Glomerular visceral epithelial cell (primary cell): ENCODE measurements around the gene ITGA1.
"Not testable (repeated sequence)": the region's sequence is repeated elsewhere in the genome, so short reads cannot be mapped to it uniquely, and the experiment has no call there.

Experiments
- DNase-seq: peaks from one replicate; pipeline ENCODE4 v3.0.0-alpha.2; 2016; ENCODE audit errors: extremely low spot score

Gene ITGA1

DNA sequence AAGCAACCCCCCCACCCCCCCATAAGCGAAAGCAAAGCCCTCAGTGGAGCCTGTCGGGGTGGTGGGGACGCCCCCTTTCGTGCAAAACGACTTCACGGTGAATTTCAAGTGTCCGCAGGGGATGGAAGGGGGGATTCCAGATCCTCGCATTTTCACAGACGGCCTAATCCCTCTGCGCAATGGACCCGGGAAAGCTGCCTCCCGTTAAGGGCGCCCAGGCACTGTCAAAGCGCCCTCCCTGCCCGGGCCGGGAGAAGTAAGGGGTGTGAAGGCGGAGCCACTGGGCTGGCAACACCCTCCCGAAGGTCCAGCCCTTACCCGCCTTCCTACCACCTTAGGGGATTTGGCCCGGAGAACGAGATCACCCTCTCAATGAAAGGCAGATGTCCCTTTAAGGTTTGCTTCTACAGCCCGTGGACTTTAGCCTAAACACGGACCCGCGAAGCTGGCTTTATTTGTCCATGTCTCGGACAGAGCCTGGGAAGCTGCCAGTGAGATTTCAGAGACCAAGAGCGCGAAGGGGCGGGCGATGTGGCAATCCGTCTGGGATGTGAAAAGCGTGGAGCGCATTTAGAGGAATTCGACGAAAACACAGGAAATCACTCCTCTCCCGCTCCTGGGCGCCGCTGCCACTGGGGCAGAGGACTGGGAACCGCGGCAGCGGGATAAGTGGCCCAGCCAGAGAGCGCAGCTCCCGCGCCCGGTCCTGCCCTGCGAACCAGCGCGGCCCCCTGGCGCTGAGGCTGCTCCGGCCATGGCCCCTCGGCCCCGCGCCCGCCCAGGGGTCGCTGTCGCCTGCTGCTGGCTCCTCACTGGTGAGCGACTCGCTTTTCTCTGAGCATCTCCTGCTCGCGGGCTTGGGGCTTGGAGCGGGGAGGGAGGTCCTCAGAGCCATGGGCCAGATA is at the start of gene ITGA1, which contains the start of gene PELO:
TSS of gene ITGA1 (plus strand) at position 317 of the 905 bp plus-strand sequence. CDS start at position 755, 438 bp downstream.
TSS of gene PELO (plus strand) at position 317 of the 905 bp plus-strand sequence. CDS start 12,479 bp downstream, outside the sequence.
- peak; percentile 82 for DNase-seq

- DNase-seq, result no peak
Observed at GRCh38 chr5:52738095-52738506, 49.6 kb upstream of the ITGA1 start.

- DNase-seq, result no peak
Observed at GRCh38 chr5:52740007-52740406, 47.7 kb upstream of the ITGA1 start.

DNA sequence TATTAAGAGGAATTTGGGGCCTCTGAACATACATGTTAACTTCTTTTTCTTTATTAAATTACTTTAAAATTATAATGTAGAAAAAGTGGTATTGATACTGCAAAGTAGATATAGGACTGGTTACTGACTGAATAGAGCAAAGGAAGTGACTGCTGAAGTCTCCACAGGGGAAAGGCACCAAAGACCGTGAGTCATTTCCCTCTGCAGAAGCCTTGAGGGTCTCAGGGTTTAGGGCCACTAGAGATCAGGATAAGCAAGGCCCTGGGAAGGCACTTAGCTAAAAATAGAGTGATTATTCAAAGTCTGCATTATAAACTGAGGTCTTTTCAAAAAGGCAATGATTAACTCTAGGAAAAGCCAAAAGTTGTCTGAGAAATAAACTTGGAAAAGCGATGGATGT is 44.7 kb upstream of the ITGA1 start:
- no peak for DNase-seq

GRCh38 chr5:52743529-52743928 is 44.2 kb upstream of the ITGA1 start:
- DNase-seq, result no peak

- DNase-seq, result peak; percentile 2
Observed at GRCh38 chr5:52743970-52744369, 43.7 kb upstream of the ITGA1 start.

DNA sequence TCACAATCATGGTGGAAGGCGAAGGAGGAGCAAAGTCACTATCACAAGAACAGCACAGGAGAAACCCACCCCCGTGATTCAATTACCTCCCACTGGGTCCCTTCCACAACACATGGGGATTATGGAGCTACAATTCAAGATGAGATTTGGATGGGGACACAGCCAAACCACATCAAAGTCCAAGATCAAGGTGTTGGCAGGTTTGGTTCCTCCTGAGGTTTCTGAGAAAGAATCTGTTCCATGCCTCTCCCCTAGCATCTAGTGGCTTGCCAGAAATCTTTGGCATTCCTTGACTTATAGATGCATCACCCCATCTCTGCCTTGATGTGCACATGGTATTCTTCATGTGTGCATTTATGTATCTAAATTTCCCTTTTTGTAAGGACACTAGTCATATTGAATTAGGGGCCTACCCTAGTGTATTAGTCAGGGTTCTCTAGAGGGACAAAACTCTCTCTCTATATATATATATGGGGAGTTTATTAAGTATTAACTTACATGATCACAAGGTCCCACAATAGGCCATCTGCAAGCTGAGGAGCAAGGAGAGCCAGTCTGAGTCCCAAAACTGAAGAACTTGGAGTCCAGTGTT is 42.8 kb upstream of the ITGA1 start:
- not testable (repeated sequence) for DNase-seq

- no peak for DNase-seq
Observed at GRCh38 chr5:52746539-52746938, 41.2 kb upstream of the ITGA1 start.

- DNase-seq, result no peak
Observed at GRCh38 chr5:52748590-52748989, 39.1 kb upstream of the ITGA1 start.

GRCh38 chr5:52749666-52750065 is 38.0 kb upstream of the ITGA1 start:
- DNase-seq, result no peak

GRCh38 chr5:52751137-52751536 is 36.6 kb upstream of the ITGA1 start:
- DNase-seq, result no peak

DNA sequence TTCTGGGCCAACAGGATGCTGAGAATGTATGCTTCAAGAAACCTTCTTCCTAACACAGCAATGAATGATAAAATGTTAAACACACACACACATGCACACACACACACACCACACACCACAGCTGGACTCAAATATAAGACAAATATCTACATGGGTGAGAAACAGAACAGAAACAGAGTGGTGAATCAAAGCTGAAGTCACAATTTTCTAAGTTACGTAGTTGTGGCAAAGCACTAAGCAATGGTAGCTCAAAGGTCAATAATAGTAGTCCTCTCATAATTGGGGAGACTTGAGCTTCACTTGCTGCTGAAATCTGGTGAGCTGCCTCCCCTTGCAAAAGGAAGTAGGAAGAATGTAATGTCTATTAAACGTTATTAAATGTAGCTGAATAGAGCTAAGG is 33.7 kb upstream of the ITGA1 start:
- no peak for DNase-seq

- DNase-seq, result no peak
Observed at GRCh38 chr5:52757527-52757926, 30.2 kb upstream of the ITGA1 start.

- DNase-seq, result no peak
Observed at GRCh38 chr5:52758014-52758413, 29.7 kb upstream of the ITGA1 start.

DNA sequence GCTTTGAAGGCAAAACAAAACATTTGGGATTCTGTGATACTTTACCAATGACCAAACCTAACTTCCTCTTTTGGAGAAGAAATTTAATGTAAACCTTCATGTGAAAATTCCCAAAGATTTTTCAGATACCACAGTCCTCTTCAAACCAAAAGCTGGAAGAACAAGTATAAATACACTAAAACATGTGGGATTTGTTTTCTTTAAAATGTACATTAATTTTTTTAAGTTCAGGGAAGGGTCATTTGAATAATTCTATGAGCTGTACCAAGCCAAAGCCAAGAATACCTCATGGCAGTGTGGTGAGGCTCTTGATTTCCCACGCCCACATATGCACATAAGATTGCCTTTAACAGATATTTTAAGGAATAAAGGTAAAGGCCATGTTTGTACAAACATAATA is 28.4 kb upstream of the ITGA1 start:
- no peak for DNase-seq

DNA sequence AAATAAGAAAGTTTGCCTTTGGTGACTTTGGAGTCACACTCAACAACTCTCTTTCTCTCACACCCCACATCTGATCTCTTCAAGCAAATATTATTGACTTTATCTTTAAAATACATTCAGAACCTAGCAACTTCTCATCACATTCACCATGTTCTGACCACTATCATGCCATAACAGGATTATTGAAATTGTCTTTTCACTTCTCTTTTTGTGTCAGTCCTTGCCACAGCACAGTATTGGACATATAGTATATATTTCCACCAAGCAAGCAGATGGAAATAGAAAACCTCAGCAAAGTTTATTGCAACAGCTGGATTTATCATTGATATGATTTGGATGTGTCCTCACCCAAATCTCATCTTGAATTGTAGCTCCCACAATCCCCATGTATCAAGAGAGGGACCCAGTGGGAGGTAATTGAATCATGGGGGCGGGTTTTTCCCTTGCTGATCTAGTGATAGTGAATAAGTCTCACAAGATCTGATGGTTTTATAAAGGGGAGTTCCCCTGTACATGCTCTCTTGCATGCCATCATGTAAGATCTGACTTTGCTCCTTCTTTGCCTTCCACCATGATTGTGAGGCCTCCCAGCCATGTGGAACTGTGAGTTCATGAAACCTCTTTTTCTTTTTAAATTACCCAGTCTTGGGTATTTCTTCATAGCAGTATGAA is 26.9 kb upstream of the ITGA1 start:
- no peak for DNase-seq

DNA sequence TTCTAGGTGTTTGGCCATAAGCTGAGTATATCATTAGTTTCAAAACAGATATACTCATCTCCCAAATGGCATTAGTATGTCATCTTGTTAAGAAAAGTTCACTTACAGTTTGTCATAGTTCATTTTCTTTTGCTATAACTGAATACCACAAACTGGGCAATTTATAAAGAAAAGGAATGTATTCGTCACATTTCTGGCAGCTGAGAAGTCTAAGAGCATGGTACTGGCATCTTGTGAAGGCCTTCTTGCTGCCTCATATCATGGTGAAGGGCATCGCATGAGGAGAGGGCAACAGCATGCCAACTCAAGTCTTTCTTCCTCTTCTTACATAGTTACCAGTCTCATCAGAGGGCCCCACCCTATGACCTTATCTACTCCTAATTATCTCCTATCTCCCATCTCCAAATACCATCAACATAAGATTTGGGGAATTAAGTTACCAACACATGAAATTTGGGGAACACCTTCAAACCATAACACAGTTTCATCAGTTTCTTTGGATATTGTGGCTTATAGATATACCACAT is 20.4 kb upstream of the ITGA1 start:
- no peak for DNase-seq

DNA sequence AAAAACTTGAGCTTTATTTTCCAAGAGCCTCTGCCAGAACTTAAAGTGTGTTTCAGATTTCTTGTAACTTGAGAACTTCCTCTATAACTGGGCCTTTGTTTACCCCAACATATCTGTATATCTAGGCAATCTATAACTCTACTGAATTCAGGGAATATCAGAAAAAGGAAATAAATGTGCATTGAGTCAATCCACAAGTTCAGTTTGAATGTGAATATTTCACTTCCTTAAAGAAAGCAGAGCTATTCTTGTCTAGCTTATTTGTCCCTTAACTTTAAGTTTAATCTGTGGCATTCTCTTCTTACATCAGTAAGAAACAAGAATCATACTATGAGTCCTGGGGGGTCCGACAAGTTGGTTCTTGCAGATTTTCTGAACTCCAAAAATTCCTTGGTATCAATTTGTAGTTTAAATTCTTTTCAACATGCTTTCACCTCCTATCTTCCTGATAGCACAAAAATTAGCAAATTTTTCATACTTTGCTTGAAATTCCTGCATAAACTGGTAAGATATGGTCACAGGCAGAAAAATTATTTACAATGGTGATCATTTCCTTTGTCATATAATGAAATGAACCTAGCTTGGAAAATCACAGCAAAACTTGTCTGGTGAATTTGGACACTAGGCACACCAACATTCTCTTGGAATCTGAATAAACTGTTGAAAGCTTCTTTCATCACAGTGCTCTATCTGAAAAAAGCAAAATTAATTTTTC is 19.8 kb upstream of the ITGA1 start:
- no peak for DNase-seq

DNA sequence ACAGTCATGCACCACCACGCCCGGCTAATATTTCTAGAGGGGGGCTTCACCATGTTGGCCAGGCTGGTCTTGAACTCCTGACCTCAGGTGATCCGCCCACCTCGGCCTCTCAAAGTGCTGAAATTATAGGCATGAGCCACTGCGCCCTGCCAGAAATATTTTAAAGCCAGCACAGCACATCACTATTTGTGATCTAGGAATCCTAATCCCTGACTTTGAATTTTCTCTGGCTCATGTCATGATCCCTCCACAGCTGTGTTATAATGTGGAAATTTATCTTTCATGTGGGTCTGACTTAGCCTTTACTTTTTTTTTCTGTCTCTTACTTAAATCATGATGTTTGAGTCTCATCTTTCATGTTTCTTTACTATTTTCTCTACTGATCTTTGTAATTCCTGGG is 18.7 kb upstream of the ITGA1 start:
- no peak for DNase-seq

- DNase-seq, result no peak
Observed at GRCh38 chr5:52770287-52770939, 17.3 kb upstream of the ITGA1 start.
